GM18507 (cell line): ENCODE results near the gene SF1.
"Not testable (repeated sequence)": the region's sequence is repeated elsewhere in the genome, so short reads cannot be mapped to it uniquely, and the experiment has no call there.

Experiments
- DNase-seq: peaks from one replicate; pipeline ENCODE4 v3.0.0; 2011; ENCODE audit warnings: low read depth; ENCODE audit not compliant: insufficient read length; ENCODE audit errors: extremely low spot score
- FAIRE-seq: peaks from 2 replicates; lab custom pipeline; 2011; peaks lifted over from hg19 to GRCh38; lab: Jason Lieb, UNC

SF1 gene, protein sequence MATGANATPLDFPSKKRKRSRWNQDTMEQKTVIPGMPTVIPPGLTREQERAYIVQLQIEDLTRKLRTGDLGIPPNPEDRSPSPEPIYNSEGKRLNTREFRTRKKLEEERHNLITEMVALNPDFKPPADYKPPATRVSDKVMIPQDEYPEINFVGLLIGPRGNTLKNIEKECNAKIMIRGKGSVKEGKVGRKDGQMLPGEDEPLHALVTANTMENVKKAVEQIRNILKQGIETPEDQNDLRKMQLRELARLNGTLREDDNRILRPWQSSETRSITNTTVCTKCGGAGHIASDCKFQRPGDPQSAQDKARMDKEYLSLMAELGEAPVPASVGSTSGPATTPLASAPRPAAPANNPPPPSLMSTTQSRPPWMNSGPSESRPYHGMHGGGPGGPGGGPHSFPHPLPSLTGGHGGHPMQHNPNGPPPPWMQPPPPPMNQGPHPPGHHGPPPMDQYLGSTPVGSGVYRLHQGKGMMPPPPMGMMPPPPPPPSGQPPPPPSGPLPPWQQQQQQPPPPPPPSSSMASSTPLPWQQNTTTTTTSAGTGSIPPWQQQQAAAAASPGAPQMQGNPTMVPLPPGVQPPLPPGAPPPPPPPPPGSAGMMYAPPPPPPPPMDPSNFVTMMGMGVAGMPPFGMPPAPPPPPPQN

DNA sequence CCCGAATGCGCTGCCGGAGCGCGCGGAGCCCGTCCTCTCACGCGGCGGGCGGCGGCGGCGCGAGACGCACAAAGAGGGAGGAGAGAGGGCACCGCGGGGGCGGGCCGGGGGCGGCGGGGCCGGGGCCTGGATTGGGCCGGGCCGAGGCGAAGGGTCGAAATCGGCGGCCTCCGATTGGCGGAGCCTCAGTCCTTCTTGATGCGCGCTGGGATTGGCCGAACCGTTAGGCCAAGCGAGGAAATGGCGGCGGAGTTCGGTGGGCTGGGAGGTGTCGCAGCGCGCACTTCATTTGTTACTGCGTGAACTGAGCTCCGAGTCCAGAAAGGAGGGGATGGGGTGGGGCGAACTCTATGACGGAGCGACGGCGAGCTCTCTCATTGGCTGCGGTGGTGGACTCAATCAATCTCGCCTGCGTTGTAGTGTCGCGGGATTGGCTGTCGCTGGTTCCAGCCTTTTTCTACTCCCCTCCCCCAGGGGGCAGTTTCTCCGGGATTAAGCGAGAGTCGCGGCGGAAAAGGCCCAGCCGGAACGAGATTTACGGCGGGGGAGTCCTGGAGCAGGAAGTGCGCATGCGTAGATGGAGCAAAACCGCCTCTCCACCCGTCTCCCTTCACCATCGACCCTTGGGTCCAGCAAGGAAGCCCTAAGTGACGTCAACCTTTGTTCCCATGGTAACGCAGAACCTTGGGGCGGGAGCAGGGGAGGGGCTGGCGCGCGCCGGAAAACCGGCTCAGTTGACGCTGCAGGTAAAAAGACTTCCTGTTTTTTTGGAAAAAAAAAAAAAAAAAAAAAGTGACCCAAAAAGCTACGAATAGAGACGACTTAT is at the start of gene SF1:
Gene SF1, minus strand, starts transcription at position 70 of the 826 bp plus-strand sequence. CDS start 150 bp downstream, outside the sequence.
- FAIRE-seq = peak; percentile 99
- DNase-seq = peak; percentile 91

DNA sequence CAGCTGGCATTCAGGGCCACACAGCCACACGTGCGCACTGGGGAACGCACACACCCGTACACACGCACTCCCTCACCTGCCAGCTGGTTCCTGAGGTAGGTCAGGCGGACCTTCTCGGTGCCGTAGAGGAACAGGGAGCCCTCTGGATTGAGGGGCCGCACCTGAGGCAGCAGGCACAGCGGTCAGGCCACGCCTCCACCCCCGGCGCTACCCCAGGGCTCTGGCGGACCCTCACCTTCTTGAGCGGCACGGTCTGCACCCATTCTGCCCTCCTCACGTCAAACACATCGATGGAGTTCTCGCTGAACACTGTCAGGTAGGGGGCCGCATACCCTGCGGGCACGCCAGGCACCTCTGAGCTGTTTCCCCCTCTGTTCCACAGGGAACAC is 49.1 kb upstream of the SF1 start:
- DNase-seq (no peak), FAIRE-seq (no peak)

DNA sequence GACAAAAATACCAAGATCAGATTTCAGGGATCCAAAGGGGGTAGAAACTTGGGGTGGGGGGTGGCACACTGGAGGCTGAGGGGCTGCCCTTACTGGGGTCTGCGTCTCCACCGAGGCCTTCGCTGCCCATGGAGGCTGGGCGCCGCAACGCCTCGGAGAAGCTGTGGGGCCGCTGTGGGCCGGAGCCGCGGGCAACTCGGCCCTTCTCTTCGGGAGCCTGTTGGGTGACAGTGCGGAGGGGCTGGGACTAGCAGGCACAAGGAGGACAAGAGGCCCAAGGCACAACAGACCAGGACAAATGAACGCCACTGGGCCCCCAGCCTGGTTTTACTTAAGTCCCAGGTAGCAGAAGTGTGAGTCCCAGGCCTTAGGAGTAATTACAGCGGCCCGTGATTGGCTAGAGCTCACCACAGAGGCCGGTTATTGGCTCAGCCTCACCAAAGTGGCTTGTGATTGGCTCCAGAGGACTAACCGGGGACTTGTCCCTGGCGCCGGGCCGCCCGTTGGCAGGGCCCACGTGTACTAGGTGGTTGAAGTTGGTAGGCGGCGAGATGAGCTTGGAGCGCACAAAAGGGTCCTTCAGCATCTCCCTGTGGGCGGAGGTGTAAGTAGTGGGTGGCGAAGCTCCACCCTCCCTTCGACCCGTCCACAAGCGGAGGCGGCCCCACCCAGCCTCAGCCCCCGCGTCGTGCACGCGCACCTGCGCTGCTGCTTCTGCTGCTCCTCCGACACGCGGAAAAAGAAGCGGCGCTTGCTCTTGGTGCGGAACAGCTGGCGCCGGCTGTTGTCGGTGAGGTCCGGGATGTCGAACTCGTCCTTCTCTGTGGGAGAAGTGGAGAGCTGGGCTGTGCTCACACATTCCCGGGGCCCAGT is 48.5 kb upstream of the SF1 start:
- no peak for FAIRE-seq
- DNase-seq = no peak

DNA sequence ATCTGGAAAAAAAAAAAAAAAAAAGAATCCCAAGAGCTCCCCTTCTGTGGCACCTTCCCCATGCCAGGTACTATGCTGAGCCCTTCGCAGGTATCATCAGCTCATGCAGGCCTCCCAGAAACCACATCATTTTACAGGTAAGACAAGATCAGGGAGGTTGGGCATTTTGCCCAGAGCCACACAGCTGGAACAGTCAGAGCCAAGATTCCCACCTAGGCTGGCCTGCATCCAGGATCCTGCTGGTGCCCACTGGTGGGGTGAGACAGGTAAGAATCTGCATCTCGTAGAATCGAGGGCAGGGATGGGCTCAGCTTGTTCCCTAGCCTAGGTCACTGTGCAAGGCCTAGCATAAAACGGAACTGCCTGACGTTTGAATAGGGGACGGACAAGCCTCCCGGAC is 47.7 kb upstream of the SF1 start:
- DNase-seq (no peak), FAIRE-seq (no peak)

DNA sequence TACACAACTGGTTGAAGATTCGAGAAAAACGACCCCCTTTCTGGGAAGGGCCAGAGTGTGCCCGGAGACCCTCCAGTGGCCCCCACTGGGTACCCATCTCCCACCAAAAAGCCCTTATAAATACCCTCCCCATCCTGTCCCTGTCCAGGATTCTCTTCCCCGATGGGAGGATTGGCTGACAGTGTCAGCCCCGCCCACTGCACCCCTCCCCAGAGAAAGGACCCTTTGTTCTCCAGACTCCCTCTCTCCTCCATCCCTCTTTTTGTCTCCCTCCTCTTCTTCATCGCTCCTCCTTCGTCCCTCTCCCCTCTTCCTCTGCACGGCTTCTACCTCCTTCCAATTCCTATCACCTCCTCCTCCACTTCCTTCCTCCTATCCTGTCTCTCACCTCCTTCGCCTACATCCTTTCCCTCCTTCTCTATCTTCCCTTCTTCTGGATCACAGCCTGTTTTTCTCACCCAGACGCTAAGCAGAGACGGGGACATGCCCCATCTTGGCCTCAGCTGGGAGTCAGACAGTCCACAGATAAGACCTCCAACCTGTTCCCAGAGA is 45.3 kb upstream of the SF1 start:
- no peak for DNase-seq
- no peak for FAIRE-seq

DNA sequence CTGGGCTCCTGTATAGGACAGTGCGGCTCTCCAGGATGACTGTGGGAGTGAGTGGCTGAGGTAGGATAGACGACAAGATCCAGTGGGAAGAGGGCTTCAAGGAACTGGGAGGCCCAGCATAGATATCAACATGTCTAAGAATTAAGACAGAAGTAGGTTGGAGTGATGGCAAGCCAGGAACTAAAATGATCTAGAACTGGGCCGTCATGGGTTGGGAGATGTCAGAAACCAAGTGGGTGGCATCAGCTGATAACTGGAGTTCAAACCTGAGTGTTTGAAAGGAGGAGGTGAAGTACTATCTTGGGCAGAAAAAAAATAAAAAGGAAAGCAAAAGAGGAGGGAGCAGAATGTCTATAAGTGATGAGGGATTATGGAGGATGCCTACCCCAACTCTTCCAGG is 39.1 kb upstream of the SF1 start:
- FAIRE-seq (no peak), DNase-seq (no peak)

DNA sequence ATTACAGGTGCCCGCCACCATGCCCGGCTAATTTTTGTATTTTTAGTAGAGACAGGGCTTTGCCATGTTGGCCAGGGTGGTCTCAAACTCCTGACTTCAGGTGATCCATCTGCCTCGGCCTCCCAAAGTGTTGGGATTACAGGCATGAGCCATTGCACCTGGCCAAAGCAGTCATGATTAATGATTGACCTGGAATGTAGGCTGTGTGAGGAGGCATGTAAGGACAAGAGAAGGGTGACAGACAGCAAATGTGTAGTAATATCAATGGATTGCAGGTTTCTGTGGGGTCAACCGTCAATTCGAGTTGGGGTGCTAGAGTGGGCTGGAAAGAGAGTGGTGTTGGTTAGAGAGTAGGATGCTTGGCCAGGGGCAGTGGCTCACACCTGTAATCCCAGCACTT is 37.1 kb upstream of the SF1 start:
- FAIRE-seq, DNase-seq: not testable (repeated sequence)

DNA sequence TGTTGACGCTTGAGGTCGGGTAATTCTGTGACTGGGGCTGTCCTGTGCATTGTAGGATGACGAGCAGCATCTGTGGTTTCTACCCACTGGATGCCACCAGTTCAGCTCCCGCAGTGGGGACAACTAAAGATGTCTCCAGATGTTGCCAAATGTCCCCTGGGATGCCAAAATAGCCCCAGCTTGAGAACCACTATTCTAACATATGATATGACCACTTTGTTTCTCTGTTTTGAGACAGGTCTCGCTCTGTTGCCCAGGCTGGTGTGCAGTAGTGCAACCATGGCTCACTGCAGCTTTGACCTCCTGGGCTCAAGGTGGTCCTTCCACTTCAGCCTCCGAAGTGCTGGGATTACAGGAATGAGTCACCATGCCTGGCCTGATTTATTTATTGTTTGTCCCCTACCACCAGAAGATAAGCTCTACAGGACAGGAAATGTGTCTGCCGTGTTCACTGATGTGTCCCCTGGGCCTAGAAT is 36.4 kb upstream of the SF1 start:
- FAIRE-seq (peak; percentile 92), DNase-seq (peak; percentile 36)

DNA sequence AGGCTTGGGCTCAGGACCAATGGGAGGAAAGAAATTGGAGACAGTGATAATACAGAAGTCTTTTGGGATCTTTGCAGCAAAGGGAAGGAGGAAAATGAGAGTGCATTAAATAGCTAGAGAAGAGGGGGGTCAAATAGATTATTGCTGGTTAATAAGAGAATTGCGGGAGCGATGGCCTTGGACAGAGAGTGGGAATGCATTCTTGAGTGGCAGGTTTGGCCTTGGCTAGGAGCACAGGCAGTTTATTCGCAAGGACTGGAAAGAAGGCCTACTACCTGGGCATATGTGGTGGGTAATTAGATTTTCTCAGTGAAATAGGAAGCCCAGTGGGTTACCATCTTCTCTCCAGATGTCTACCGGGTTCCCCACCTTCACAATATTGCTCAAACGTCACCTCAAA is 35.5 kb upstream of the SF1 start:
- FAIRE-seq = no peak
- DNase-seq = no peak

DNA sequence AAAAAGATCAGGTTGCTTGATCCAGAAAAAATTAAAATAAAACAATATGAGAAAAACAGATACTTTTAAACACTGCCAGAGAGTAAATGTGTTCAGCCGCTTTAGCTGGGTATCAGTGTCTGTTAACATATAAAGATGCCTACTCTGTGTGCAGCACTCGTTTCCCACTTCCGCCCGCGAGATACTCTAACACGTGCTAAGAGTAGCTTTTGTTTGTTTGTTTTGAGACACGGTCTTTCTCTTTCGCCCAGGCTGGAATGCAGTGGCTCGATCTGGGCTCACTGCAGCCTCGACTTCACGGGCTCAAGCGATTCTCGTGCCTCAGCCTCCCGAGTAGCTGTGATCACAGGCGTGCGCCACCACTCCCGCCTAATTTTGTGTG is 32.5 kb upstream of the SF1 start:
- FAIRE-seq (no peak), DNase-seq (no peak)

DNA sequence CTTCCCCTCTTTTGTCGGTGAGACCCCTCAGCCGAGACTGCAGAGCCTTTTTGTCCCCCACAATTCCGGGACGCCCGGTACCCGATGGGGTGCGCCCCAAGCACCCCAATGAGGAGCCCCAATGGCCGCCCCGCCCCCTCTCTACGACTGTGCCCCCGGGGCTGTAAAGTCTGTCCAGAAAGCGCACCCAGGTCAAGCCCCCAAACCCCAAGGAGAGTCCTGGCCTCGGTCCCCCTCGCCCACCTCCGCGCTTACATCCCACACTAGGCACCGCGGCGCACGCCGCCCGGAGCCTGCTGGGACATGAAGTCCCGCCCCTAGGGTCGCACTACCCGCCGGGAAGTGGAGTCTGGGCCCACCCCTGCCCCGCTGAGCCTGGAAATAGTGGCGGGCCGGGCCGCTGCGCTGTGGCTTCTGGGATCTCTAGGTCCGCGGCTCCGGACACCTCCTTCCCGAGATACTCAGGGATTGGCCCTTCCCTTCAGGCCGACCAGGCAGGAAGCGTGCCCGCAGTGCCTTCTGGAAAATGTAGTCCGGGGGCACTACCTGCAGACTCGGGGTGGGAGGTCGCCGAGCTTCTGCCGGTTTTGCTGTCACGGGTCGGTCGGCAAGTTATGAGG is 32.0 kb upstream of the SF1 start, which contains the start of gene MEN1:
Gene MEN1, minus strand, starts transcription at position 281 of the 620 bp plus-strand sequence. CDS start 442 bp downstream, outside the sequence.
- FAIRE-seq = peak; percentile 91
- peak; percentile 78 for DNase-seq

DNA sequence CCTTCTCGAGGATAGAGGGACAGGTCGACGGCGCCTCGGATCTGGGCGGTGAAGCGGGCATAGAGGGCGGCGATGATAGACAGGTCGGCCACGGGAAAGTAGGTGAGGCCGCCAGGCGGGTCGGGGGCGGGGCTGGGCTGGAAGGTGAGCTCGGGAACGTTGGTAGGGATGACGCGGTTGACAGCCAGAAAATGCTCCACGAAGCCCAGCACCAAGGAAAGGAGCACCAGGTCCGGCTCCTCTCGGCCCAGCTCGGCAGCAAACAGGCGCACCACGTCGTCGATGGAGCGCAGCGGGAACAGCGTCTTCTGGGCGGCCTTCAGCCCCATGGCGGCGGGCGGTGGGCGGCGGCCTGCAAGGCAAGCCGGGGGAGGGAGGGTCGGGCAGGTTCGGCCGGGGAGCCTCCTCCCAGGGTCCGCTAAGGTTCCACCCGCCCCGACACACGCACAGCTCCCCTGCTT is 31.5 kb upstream of the SF1 start:
- no peak for DNase-seq
- no peak for FAIRE-seq

DNA sequence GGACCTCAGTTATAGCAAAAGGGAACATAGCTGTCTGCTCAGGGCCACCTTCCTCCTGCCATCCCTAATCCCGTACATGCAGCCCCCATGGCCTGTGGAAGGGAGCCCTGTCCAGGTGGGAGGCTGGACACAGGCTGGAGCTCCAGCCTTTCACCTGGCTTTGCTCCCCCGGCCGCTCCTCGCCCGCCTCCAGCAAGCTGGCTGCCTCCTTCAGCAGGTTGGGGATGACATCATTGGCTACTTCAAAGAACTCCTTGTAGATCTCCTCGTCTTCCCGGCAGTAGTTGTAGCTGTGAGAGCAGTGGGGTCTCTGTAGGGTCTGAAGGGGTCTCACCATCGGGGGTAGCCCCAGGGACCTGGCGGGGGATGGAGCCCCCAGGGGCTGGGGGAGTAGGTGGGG is 27.1 kb upstream of the SF1 start:
- FAIRE-seq = no peak

DNA sequence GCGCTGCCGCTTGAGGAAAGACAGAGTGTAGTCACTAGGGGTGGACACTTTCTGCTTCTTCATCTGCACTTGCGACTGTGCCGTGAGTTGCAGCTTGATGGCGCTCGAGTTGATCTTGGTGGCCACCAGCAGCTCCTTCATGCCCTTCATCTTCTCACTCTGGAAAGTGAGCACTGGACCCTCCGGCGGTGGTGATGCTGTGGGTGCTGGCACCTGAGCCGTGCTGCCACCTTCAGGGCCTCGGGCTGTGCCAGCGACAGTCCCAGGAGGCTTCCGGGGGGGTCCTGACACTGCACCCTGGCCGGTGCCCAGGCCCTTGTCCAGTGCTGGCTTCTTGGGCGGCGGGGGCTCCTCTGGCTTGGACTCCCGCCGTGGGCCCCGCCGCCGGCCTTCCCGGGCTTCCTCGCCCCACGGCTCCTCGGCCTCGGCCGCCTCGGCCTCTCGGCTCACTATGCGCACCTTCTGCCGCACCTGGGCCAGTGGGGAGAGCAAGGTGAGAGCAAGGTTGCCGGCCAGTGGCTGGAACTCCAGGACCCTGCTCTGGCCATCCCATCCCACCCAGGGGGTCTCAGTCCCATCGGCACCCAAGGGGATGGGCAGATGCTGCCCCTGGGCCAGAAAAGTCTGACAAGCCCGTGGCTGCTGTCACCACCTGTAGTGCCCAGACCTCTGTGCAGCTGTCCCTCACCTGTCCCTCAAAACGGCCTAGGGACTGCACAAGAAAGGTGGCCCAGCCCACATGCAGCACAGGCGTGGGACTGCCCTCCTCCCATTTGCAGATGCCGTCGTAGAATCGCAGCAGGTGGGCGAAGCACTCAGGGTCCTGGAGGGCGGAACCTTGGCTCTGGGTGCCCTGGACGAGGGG is 26.2 kb upstream of the SF1 start:
- no peak for FAIRE-seq
- DNase-seq = no peak

More for the DNA sequence above, 27.1 kb upstream of the SF1 start:
- DNase-seq = no peak

DNA sequence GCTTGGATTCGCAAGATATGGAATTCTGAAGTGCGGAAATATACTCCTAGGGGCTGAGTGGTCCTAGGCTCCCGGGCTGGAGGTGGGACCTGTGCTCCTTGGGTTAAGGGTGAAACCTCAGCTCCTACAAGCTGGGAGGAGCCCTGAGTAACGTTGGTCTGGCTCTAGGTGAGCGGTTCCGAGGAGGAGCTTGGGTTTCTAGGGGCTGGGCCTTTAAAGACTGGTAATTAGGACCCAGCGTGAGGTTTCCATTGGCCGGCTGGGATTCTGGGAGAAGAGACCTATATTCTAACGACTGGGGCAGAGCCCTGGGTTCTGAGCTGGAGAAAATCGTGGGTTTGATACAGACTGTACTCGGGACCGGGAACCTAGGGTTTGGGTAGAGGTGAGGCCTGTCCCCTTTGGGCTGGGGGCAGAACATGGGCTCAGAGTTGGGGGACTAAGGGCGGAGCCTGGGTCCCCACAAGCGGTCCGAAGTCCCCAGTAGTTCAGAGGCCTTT is 25.6 kb upstream of the SF1 start:
- no peak for FAIRE-seq
- DNase-seq = no peak

DNA sequence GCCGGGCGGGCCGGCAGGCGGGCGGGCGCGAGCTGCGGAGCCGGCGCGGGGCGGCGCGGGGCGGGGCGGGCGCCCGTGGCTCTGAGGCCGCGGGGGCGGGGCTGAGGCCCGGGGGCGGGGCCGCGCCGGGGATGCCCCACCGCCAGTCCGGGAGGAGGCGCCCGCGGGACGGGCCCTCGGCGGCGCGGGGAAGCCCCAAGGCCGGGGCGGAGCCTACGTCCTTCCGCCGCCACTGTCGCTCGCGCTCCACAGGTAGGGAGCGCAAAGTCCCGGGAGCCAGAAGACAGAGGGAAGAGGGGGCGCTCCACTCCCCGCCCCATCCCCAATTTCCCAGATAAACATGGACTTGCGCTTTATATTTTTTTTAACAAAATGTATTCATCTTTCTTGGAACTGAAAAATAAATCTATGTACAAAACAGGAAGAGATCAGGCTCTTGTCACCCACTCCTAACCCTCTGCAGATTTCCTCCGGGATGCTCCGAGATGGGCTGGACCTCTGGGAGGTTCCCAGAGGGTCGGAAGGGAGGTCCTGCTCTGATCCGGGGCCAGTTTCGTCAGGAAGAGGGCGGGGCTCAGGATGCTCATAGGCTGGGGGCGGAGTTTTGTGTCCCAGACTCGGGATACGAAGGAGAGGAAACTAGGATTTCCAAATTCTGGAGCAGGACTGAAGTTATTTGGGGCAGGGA is 25.0 kb upstream of the SF1 start, which contains the start of gene MAP4K2:
Gene MAP4K2, minus strand, starts transcription at position 57 of the 688 bp plus-strand sequence. CDS start 65 bp downstream, outside the sequence.
- peak; percentile 87 for DNase-seq
- FAIRE-seq = peak; percentile 75
